Right atrium auricular region (tissue), 2 donors: ENCODE results near the gene ACVRL1. TPM values are rescaled to one million over a fixed set of nuclear protein-coding genes. Genes with fewer than 3 reads are reported as not detected.

Experiments
- DNase-seq: peaks from one replicate; pipeline ENCODE4 v3.0.0-alpha.2; 2019; ENCODE audit warnings: low spot score
- H3K27ac ChIP-seq, 2 donors: fragments of 200-600 bp; sonication (generic); 1 replicate in 1 of 2; 2 replicates in 1 of 2; pipeline ENCODE4 v1.5.1; 2016 to 2019
- H3K27me3 ChIP-seq, 2 donors: fragments of 200-600 bp; sonication (generic); one replicate each; pipeline versions ENCODE4 v1.5.1 to v1.6.0; 2017 to 2019
- H3K36me3 ChIP-seq: fragments of 200-600 bp; sonication (generic); one replicate; pipeline ENCODE4 v1.5.1; 2016
- H3K4me1 ChIP-seq, 2 donors: fragments of 200-600 bp; sonication (generic); one replicate each; pipeline versions ENCODE4 v1.5.1 to v1.6.0; 2017 to 2019
- H3K4me3 ChIP-seq, 2 donors: fragments of 200-600 bp; sonication (generic); 1 replicate in 1 of 2; 2 replicates in 1 of 2; pipeline ENCODE4 v1.5.1; 2017 to 2019; ENCODE audit warnings: mild to moderate bottlenecking in 1 of 2, moderate library complexity in 1 of 2
- H3K9me3 ChIP-seq, 2 donors: fragments of 200-600 bp; sonication (generic); one replicate each; pipeline ENCODE4 v1.5.1; 2019
- CTCF ChIP-seq, 2 donors: fragments of 200-600 bp; sonication (generic); IDR thresholded peaks; one replicate each; pipeline ENCODE4 v1.5.1; 2019; ENCODE audit warnings: antibody characterized with exemption in 2 of 2
- total RNA-seq, 2 donors: library from RNA; depleted of rRNA; stranded (reverse); fragments of >200 nt; gene quantifications; one replicate each; pipeline ENCODE4 v1.1.0, GENCODE V29; 2016

The ACVRL1 gene
- 10 to 100 TPM; 48.1 to 57.5 TPM for total RNA-seq

GRCh38 chr12:51907083-51907855 lies at the start of gene ACVRL1:
ACVRL1 (plus strand) TSS chr12:51907504; CDS start chr12:51912475, 4,971 bp downstream.
- no peak for DNase-seq
- TF ChIP-seq CTCF (IDR thresholded peaks at IDR 0.05), result no peak
- Histone ChIP-seq H3K4me1 (peaks cover 0 to 66% of the 10 kb centered on the region in 2 donors), H3K36me3 (no peaks in the 10 kb centered on the region), H3K4me3 (peak within 1 kb of the TSS; percentile 46 to 61), H3K27me3 (no peaks in the 10 kb centered on the region), H3K9me3 (peaks cover 0 to 3% of the 10 kb centered on the region in 2 donors), H3K27ac (peak within 1 kb of the TSS; percentile 82 to 90)

DNA sequence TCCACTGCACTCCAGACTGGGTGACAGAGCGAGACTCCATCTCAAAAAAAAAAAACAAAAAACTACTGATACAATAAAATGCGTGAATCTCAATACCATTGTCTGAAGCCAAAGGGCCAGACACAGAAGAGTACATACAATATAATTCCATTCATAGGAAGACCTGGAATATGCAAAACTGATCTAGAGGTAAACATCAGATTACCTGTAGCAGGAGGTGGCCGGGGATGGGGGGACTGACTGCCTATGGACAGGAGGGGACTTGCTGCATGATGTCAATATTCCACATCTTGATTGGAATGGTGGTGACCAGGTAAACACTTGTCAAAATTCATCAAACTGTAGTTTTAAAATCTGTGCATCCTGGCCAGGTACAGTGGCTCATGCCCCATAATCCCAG lies 46.3 kb upstream of the ACVRL1 start:
- no peaks in the 10 kb centered on the region for H3K9me3 ChIP-seq
- TF ChIP-seq CTCF (IDR thresholded peaks at IDR 0.05), result no peak
- H3K4me1 ChIP-seq, result peaks cover 0 to 19% of the 10 kb centered on the region in 2 donors
- no peak for DNase-seq
- H3K27me3 ChIP-seq, result peaks cover 0 to 2% of the 10 kb centered on the region in 2 donors
- H3K4me3 ChIP-seq, result no peak overlapping the region
- H3K36me3 ChIP-seq, result no peaks in the 10 kb centered on the region
- H3K27ac ChIP-seq, result no peak overlapping the region

- Histone ChIP-seq H3K27ac (no peak overlapping the region), H3K9me3 (no peaks in the 10 kb centered on the region), H3K36me3 (no peaks in the 10 kb centered on the region), H3K27me3 (peaks cover 0 to 2% of the 10 kb centered on the region in 2 donors), H3K4me1 (peaks cover 0 to 14% of the 10 kb centered on the region in 2 donors), H3K4me3 (no peak overlapping the region)
- TF ChIP-seq CTCF (IDR thresholded peaks at IDR 0.05), result no peak
- DNase-seq, result no peak
These were observed 44.4 kb upstream of the ACVRL1 start for GRCh38 chr12:51862947-51863346.

DNA sequence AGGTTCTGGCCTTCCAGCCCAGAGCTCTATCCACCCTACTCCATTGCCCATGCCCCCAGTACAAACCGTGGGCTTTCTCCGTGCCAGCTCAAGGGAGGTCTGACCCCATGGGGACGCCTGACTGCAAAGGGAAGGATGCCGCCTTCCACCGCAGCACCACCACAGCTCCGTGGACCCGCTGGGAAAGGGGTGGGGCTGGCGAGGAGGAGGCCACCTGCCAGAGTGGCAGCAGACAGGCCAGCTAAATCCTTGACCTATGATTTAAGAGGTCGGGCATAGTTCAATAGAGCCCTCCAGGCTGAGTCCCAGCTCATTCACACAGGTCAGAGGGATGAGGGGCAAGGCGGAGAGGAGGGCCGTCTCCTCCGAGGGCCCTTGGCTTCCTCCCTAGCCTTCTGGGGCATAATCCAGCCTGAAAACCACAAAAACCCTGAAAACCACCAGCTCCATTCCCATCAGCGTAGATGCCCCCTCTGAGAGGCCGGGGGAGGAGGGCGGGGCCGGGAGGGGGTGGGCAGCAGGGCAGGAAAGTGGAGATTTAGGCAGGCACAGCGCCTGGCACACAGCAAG lies 43.9 kb upstream of the ACVRL1 start:
- Histone ChIP-seq H3K27ac (no peak overlapping the region), H3K4me3 (peak overlapping the region in 1 of 2 donors; percentile 43), H3K27me3 (peaks cover 0 to 2% of the 10 kb centered on the region in 2 donors), H3K9me3 (no peaks in the 10 kb centered on the region), H3K4me1 (peaks cover 0 to 15% of the 10 kb centered on the region in 2 donors), H3K36me3 (no peaks in the 10 kb centered on the region)
- TF ChIP-seq CTCF (IDR thresholded peaks at IDR 0.05), result no peak
- DNase-seq, result no peak

GRCh38 chr12:51863933-51864832 lies 43.1 kb upstream of the ACVRL1 start:
- Histone ChIP-seq H3K27me3 (peaks cover 3 to 5% of the 10 kb centered on the region in 2 donors), H3K4me1 (peaks cover 0 to 23% of the 10 kb centered on the region in 2 donors), H3K9me3 (no peaks in the 10 kb centered on the region), H3K27ac (no peak overlapping the region), H3K36me3 (no peaks in the 10 kb centered on the region), H3K4me3 (peak overlapping the region; percentile 23 to 43)
- DNase-seq, result no peak
- no peak for TF ChIP-seq CTCF (IDR thresholded peaks at IDR 0.05)
